Inferior parietal cortex (tissue), 1 donor: ENCODE data around the gene SCYL1.

Experiments
- DNase-seq: peaks from one replicate; pipeline ENCODE4 v3.0.0-alpha.2; 2016; ENCODE audit errors: extremely low spot score

Gene SCYL1

GRCh38 chr11:65581928-65582327, 57.0 kb downstream of the SCYL1 start:
- no peak for DNase-seq

GRCh38 chr11:65583589-65583988, 58.7 kb downstream of the SCYL1 start:
- DNase-seq, result no peak

- no peak for DNase-seq
Measured at GRCh38 chr11:65584106-65584505, 59.2 kb downstream of the SCYL1 start.

- DNase-seq, result no peak
Measured at GRCh38 chr11:65584723-65585171, 59.9 kb downstream of the SCYL1 start.

- DNase-seq, result no peak
Measured at GRCh38 chr11:65585396-65586246, 60.7 kb downstream of the SCYL1 start.

- DNase-seq, result no peak
Measured at GRCh38 chr11:65586247-65586630, 61.4 kb downstream of the SCYL1 start.

- DNase-seq, result no peak
Measured at GRCh38 chr11:65586676-65587075, 61.8 kb downstream of the SCYL1 start.
